HEK293 (cell line): ENCODE results near the gene ZNF585A.
"Not testable (repeated sequence)": the region's sequence is repeated elsewhere in the genome, so short reads cannot be mapped to it uniquely, and the experiment has no call there.

Experiments used
- CTCF ChIA-PET: fragments of 350-600 bp; formaldehyde crosslinking; extraction: SDS; loops from one replicate; lab custom pipeline; 2021; ENCODE audit warnings: antibody characterized with exemption; lab: Yijun Ruan, JAX
- POLR2A ChIA-PET: fragments of 300-600 bp; formaldehyde crosslinking; extraction: SDS; loops from one replicate; lab custom pipeline; 2020; ENCODE audit warnings: antibody characterized with exemption, inconsistent platforms; lab: Yijun Ruan, JAX
- H3K27ac ChIP-seq: fragments of 200-500 bp; sonication (Bioruptor generic); 2 replicates; pipeline ENCODE4 v1.5.1; 2014; ENCODE audit warnings: low read depth, low read length, control low read depth, inconsistent platforms; ENCODE audit errors: extremely low read depth
- H3K36me3 ChIP-seq, 2 experiments: fragments of 200-500 bp in 1 of 2; sonication (Bioruptor generic) in 1 of 2; 1 replicate in 1 of 2; 2 replicates in 1 of 2; pipeline ENCODE4 v1.5.1; 2014 to 2017; ENCODE audit warnings: inconsistent platforms in 2 of 2, low read length in 2 of 2; ENCODE audit not compliant: control insufficient read depth in 2 of 2, insufficient read depth in 1 of 2
- H3K4me1 ChIP-seq: fragments of 200-500 bp; sonication (Bioruptor generic); 2 replicates; pipeline ENCODE4 v1.5.1; 2014; ENCODE audit warnings: mild to moderate bottlenecking, low read length, inconsistent platforms; ENCODE audit not compliant: control insufficient read depth, insufficient read depth
- H3K4me3 ChIP-seq: 2 replicates; pipeline ENCODE4 v1.5.1; 2011; ENCODE audit warnings: low read depth, mild to moderate bottlenecking, control low read depth, low read length, moderate library complexity
- H3K9me3 ChIP-seq: fragments of 200-500 bp; sonication (Bioruptor generic); 2 replicates; pipeline ENCODE4 v1.5.1; 2014; ENCODE audit warnings: low read depth, low read length, inconsistent platforms; ENCODE audit not compliant: control insufficient read depth, insufficient read depth
- PRDM1 ChIP-seq: fragments of 450-650 bp; formaldehyde crosslinking; IDR thresholded peaks from 2 replicates; pipeline ENCODE4; 2016; ENCODE audit warnings: missing biosample characterization, missing genetic modification characterization
- TRIM28 ChIP-seq: IDR thresholded peaks from 2 replicates; pipeline ENCODE4 v1.6.1; 2011; ENCODE audit warnings: low read length, control low read depth, borderline replicate concordance
- ZNF146 ChIP-seq: fragments of 450-650 bp; formaldehyde crosslinking; IDR thresholded peaks from 2 replicates; pipeline ENCODE4 v1.5.1; 2016; ENCODE audit warnings: missing biosample characterization, missing genetic modification characterization
- ZNF175 ChIP-seq: fragments of 450-650 bp; formaldehyde crosslinking; IDR thresholded peaks from 2 replicates; pipeline ENCODE4 v1.5.1; 2016; ENCODE audit warnings: missing biosample characterization, missing genetic modification characterization
- ZNF18 ChIP-seq: fragments of 450-650 bp; formaldehyde crosslinking; IDR thresholded peaks from 2 replicates; pipeline ENCODE4 v1.5.1; 2016; ENCODE audit warnings: missing biosample characterization, missing genetic modification characterization
- ZNF302 ChIP-seq: fragments of 450-650 bp; formaldehyde crosslinking; IDR thresholded peaks from 2 replicates; pipeline ENCODE4 v1.5.1; 2016; ENCODE audit warnings: missing biosample characterization, missing genetic modification characterization, low read depth
- ZNF37A ChIP-seq: fragments of 450-650 bp; IDR thresholded peaks from 2 replicates; pipeline ENCODE4 v1.5.1; 2018; ENCODE audit warnings: missing biosample characterization, missing genetic modification characterization
- ZNF473 ChIP-seq: fragments of 450-650 bp; formaldehyde crosslinking; IDR thresholded peaks from 2 replicates; pipeline ENCODE4 v1.5.1; 2017; ENCODE audit warnings: missing biosample characterization, missing genetic modification characterization
- ZNF558 ChIP-seq: fragments of 450-650 bp; formaldehyde crosslinking; IDR thresholded peaks from 2 replicates; pipeline ENCODE4 v1.5.1; 2016; ENCODE audit warnings: missing biosample characterization, missing genetic modification characterization
- ZNF626 ChIP-seq: fragments of 450-650 bp; sonication (Bioruptor Pico); formaldehyde crosslinking; IDR thresholded peaks from 2 replicates; pipeline ENCODE4 v1.5.1; 2018; ENCODE audit warnings: missing biosample characterization, missing genetic modification characterization, inconsistent platforms
- ZNF654 ChIP-seq: fragments of 450-650 bp; formaldehyde crosslinking; IDR thresholded peaks from 2 replicates; pipeline ENCODE4 v1.5.1; 2016; ENCODE audit warnings: low read depth, missing biosample characterization, missing genetic modification characterization
- TF ChIP-seq, protein P1 (sequence below): fragments of 450-650 bp; formaldehyde crosslinking; conservative IDR thresholded peaks from 2 replicates; pipeline ENCODE4 v1.5.1; 2016; ENCODE audit warnings: low read depth, missing biosample characterization, missing genetic modification characterization
- TF ChIP-seq, protein P2 (sequence below): fragments of 450-650 bp; formaldehyde crosslinking; IDR thresholded peaks from 2 replicates; pipeline ENCODE4 v1.5.1; 2016; ENCODE audit warnings: missing biosample characterization, missing genetic modification characterization

The ZNF585A gene

DNA sequence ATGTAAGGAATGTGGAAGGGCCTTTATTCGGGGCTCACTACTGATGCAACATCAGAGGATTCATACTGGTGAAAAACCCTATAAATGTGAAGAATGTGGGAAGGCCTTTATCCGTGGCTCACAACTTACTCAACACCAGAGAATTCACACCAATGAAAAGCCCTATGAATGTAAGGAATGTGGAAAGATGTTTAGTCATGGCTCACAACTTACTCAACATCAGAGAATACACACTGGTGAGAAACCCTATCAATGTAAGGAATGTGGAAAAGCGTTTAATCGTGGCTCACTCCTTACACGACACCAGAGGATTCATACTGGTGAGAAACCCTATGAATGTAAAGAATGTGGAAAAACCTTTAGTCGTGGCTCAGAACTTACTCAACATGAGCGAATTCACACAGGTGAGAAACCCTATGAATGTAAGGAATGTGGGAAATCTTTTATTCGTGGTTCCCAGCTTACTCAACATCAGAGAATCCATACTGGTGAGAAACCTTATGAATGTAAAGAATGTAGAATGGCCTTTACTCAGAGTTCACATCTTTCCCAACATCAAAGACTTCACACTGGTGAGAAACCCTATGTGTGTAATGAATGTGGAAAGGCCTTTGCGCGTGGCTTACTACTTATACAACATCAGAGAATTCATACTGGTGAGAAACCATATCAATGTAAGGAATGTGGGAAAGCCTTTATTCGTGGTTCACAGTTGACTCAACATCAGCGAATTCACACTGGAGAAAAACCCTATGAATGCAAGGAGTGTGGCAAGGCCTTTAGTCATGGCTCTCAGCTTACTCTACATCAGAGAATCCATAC is 44.3 kb downstream of the ZNF585A start (continued):
- TF ChIP-seq, protein P1, sequence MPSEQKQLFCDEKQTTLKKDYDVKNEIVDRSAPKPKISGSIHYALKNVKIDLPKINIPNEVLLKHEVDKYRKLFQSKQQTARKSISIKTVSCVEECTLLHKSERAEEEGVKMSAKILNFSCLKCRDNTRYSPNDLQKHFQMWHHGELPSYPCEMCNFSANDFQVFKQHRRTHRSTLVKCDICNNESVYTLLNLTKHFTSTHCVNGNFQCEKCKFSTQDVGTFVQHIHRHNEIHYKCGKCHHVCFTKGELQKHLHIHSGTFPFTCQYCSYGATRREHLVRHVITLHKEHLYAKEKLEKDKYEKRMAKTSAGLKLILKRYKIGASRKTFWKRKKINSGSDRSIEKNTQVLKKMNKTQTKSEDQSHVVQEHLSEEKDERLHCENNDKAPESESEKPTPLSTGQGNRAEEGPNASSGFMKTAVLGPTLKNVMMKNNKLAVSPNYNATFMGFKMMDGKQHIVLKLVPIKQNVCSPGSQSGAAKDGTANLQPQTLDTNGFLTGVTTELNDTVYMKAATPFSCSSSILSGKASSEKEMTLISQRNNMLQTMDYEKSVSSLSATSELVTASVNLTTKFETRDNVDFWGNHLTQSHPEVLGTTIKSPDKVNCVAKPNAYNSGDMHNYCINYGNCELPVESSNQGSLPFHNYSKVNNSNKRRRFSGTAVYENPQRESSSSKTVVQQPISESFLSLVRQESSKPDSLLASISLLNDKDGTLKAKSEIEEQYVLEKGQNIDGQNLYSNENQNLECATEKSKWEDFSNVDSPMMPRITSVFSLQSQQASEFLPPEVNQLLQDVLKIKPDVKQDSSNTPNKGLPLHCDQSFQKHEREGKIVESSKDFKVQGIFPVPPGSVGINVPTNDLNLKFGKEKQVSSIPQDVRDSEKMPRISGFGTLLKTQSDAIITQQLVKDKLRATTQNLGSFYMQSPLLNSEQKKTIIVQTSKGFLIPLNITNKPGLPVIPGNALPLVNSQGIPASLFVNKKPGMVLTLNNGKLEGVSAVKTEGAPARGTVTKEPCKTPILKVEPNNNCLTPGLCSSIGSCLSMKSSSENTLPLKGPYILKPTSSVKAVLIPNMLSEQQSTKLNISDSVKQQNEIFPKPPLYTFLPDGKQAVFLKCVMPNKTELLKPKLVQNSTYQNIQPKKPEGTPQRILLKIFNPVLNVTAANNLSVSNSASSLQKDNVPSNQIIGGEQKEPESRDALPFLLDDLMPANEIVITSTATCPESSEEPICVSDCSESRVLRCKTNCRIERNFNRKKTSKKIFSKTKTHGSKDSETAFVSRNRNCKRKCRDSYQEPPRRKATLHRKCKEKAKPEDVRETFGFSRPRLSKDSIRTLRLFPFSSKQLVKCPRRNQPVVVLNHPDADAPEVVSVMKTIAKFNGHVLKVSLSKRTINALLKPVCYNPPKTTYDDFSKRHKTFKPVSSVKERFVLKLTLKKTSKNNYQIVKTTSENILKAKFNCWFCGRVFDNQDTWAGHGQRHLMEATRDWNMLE (tag by site-specific recombination), result 0 out of 2 replicates have a peak, but pooled peaks have one; percentile 25
- no peak for TF ChIP-seq ZNF558 (tag by site-specific recombination)
- TF ChIP-seq ZNF626 (tag by site-specific recombination), result peak; percentile 60; the same call in 1 of the 2 replicates
- no peak for TF ChIP-seq ZNF473 (tag by site-specific recombination)
- TF ChIP-seq ZNF18, result peak; percentile 46; the same call in 1 of the 2 replicates
- 0 out of 2 replicates have a peak, but pooled peaks have one; percentile 25 for TF ChIP-seq ZNF37A (tag by site-specific recombination)
- 0 out of 2 replicates have a peak, but pooled peaks have one; percentile 3 for TF ChIP-seq ZNF302 (tag by site-specific recombination)
- TF ChIP-seq TRIM28, result peak; percentile 100
- no peak for TF ChIP-seq ZNF175 (tag by site-specific recombination)

DNA sequence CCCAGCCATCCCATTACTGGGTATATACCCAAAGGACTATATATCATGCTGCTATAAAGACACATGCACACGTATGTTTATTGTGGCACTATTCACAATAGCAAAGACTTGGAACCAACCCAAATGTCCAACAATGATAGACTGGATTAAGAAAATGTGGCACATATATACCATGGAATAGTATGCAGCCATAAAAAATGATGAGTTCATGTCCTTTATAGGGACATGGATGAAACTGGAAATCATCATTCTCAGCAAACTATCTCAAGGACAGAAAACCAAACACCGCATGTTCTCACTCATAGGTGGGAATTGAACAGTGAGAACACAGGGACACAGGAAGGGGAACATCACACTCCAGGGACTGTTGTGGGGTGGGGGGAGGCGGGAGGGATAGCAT is 50.4 kb downstream of the ZNF585A start:
- peak; percentile 96 for TF ChIP-seq ZNF146 (tag by site-specific recombination)
- TF ChIP-seq, protein P2, sequence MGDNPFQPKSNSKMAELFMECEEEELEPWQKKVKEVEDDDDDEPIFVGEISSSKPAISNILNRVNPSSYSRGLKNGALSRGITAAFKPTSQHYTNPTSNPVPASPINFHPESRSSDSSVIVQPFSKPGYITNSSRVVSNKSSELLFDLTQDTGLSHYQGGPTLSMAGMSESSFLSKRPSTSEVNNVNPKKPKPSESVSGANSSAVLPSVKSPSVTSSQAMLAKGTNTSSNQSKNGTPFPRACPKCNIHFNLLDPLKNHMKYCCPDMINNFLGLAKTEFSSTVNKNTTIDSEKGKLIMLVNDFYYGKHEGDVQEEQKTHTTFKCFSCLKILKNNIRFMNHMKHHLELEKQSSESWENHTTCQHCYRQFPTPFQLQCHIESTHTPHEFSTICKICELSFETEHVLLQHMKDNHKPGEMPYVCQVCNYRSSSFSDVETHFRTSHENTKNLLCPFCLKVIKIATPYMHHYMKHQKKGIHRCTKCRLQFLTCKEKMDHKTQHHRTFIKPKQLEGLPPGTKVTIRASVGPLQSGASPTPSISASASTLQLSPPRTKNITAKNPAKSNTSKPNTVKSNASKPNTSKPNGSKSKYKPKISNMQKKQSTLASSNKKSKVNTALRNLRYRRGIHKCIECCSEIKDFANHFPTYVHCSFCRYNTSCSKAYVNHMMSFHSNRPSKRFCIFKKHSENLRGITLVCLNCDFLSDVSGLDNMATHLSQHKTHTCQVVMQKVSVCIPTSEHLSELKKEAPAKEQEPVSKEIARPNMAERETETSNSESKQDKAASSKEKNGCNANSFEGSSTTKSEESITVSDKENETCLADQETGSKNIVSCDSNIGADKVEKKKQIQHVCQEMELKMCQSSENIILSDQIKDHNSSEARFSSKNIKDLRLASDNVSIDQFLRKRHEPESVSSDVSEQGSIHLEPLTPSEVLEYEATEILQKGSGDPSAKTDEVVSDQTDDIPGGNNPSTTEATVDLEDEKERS, result peak; percentile 74; the same call in 1 of the 2 replicates
- H3K4me1 ChIP-seq, POLR2A ChIA-PET, CTCF ChIA-PET, H3K36me3 ChIP-seq, H3K4me3 ChIP-seq, H3K27ac ChIP-seq: not testable (repeated sequence)
- peaks cover 27% of the 10 kb centered on the region for H3K9me3 ChIP-seq

- H3K36me3 ChIP-seq, result peaks cover 10 to 60% of the 10 kb centered on the region in 2 experiments
- TF ChIP-seq PRDM1, result no peak
- peak; percentile 33 for TF ChIP-seq ZNF654
- TF ChIP-seq, all 188 proteins: peak for 1
- Histone ChIP-seq H3K9me3 (peaks cover 30% of the 10 kb centered on the region), H3K27ac (no peak overlapping the region), H3K4me1 (no peaks in the 10 kb centered on the region), H3K4me3 (no peak overlapping the region)
- ChIA-PET POLR2A (no interaction called here), CTCF (no interaction called here)
These were observed 58.5 kb downstream of the ZNF585A start for GRCh38 chr19:37114001-37114400.
